Glomerular visceral epithelial cell (primary cell): ENCODE results near the gene GSDME.

Experiments used
- DNase-seq: peaks from one replicate; pipeline ENCODE4 v3.0.0-alpha.2; 2016; ENCODE audit errors: extremely low spot score

GSDME gene

GRCh38 chr7:24769851-24770250 is 12.6 kb upstream of the GSDME start:
- no peak for DNase-seq

GRCh38 chr7:24769014-24769830 is 12.0 kb upstream of the GSDME start:
- no peak for DNase-seq

- DNase-seq, result no peak
These were observed 10.8 kb upstream of the GSDME start for GRCh38 chr7:24767878-24768569.

- no peak for DNase-seq
These were observed 7.9 kb upstream of the GSDME start for GRCh38 chr7:24764972-24765744.

DNA sequence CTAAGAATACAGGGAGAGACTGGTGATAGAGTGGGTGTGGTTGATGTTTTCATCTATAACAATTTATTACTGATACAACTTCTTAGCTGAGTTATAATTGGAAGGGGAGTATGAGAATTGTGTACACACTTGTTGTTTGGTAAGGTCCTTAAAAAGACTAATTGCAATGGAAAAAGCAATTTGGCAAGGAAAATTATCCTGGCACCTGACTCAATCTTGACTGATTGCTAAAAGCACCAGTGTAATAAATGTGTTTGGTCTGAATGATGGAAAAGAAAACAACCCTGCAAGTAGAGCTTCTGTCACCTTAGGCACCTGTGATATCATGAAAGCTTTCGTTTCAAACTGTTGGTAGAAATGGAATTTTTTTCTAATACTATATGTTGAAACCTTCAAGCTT is 6.7 kb upstream of the GSDME start:
- DNase-seq, result no peak

DNA sequence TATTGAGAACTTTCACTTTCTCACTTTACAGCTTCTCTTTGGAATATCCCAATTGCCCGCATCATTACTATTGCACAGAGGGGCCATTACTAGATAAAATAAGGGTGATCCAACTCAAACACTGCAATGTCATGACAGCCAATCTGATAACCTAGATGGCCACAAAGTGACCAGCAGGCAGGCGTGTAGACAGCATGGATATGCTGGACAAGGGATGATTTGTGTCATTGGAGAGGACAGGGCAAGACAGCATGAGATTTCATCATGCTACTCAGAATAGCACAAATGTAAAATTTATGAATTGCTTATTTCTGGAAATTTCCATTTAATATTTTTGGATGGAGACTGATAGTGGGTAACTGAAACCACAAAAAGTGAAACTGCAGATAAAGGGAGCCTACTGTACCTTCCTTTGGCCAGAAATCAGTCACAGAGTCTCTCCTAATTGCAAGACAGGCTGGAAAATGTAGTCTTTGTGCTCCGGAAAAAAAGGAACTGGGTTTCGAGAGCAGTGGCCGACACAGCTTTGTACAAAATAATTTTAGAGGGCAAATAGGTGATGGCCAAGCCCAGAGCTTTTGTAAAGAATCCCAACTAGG is 6.1 kb upstream of the GSDME start:
- no peak for DNase-seq

- no peak for DNase-seq
These were observed 5.5 kb upstream of the GSDME start for GRCh38 chr7:24762771-24763170.

DNA sequence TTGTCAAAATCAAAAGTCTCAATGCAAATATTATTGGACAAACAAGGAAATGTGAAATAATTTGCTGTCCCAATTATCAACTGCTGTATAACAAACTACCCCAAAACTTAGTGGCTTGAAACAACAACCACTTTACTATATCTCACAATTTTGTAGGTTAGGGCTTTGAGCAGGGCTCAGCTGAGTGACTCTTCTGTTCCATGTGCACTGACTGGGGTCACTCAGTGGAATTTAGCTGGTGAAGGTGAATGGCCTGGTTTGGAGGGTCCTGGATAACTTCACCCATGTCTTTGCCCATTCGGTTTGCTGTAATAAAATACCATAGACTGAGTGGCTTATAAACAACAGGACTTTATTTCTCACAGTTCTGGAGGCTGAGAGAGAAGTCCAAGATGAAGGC is 3.7 kb upstream of the GSDME start:
- no peak for DNase-seq

DNA sequence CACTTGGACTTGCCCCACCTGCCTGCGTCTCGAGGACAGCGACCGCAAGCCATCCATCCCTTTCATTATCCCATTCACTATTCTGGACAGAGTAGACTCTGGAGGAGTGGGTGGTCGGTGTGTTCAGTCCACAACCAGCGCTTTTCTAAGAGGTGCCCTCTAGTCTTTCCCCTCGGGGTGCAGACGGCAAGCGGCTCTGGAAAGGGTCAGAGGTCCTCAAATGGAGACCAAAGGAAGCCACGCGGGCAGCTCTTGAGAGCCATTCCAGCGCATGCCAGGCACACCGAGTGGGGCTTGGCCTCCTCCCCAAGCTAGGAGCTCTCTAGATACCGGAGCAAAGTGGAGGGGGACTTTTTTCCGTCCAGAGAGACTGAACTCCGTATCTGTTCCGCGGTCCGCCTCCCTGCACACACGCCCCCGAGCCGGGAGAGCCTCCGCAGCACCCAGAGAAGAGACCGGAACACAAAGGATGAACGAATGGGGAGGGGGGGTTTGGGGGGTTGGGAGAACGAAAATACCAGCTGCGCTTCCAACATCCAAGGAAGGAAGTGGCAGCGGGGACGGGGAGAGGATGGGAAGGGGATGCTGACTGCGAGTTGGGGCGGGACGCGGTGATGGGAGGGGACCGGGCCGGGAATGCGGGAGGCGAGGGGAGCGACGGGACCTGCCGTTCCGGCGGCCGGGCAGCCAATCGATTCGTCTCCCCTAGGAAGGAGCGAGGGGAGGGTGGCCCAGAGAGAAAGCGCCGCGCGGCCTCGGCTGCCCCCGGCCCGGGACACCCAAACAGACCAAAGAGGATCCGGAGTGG is 515 bp downstream of the GSDME start:
- DNase-seq, result peak; percentile 68

GRCh38 chr7:24755541-24756407 is 1.5 kb downstream of the GSDME start:
- peak; percentile 78 for DNase-seq

GRCh38 chr7:24754906-24755506 is 2.3 kb downstream of the GSDME start:
- no peak for DNase-seq

- DNase-seq, result no peak
These were observed 5.0 kb downstream of the GSDME start for GRCh38 chr7:24752073-24752800.

DNA sequence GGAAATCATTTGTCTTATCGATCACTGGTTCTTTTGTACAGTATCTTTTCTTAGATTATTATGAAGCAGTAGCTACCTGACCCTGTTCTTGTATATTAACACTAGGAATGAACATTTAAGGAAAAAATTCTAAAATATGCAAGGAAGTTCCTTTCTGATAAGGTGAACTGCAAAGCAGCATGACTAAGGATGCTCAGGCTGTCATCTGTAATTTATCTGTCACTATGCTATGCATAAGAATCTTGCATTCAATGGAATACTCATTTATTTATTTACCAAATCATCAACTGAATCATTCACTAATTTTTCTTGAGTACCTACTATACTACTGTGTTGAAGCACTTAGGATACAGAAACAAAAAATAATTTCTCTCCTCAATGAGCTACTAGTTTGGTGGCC is 5.8 kb downstream of the GSDME start:
- DNase-seq, result no peak

- no peak for DNase-seq
These were observed 6.7 kb downstream of the GSDME start for GRCh38 chr7:24750441-24751055.

GRCh38 chr7:24748521-24748920 is 8.7 kb downstream of the GSDME start:
- no peak for DNase-seq

DNA sequence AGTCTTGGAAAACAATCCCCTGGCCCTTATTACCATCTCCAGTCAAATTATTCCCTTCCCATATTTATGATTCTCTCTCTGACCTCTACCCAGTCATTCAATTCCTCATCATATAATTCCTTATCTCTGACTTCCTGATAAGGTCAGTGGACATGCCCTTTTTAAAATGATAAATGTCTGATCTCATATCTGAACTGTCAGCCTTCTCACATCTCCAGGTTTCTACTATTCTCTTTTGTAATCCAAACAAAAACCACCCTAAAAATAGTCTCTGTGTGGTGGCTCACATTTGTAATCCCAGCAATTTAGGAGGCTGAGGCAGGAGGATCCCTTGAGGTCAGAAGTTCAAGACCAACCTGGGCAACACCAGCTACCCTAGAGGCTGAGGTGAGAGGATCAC is 11.9 kb downstream of the GSDME start:
- DNase-seq, result no peak

DNA sequence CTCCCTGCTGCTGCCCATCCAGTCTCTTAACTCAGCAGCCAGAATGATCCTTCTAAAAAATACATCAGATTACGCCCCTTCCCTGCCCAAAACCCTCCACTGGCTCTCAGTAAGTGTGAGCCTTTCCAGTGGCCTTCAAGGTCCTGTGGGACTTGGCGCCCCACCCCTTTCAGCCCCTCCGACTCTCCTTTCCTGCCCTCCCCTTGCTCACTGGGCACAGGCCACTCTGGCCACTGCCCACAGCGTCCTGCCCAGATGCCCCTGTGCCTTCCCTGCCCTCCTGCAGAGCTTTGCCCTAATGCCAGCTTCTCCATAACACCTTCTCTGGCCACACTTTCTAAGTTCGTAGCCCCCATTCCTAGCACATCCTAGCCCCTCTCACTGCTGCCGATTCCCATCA is 13.8 kb downstream of the GSDME start:
- DNase-seq, result no peak

- DNase-seq, result no peak
These were observed 14.6 kb downstream of the GSDME start for GRCh38 chr7:24742506-24743162.
